ENCODE measurements around the gene DAB2IP.
A peak's percentile ranks its signal among the peaks of the same experiment; 100 is the strongest.

DAB2IP gene

GRCh38 chr9:121782514-121783110, 131.2 kb downstream of the DAB2IP start:
- Histone ChIP-seq H3K4me1 (ENCODE audit: control insufficient read depth, insufficient read depth, low read length) (peaks cover 67% of the 10 kb centered on the region), H3K27me3 (ENCODE audit: control insufficient read depth, insufficient read depth, low read length, poor library complexity, severe bottlenecking) (no peaks in the 10 kb centered on the region), H3K9me3 (ENCODE audit: control insufficient read depth, low read length) (no peaks in the 10 kb centered on the region), H3K4me3 (ENCODE audit: insufficient read depth, low read depth, low read length) (no peak overlapping the region), H3K36me3 (ENCODE audit: control insufficient read depth, insufficient read depth, low read length) (peaks cover 16% of the 10 kb centered on the region), H3K27ac (ENCODE audit: insufficient read depth, low read depth, low read length, poor library complexity, severe bottlenecking) (no peak overlapping the region)
- 94 to 96% methylated on average over 17 of the region's 17 CpGs for WGBS, 2 experiments

- 73 to 84% methylated on average over 2 of the region's 2 CpGs for WGBS, 2 experiments
- H3K4me3 ChIP-seq (ENCODE audit: insufficient read depth, low read depth, low read length): no peak overlapping the region
- H3K9me3 ChIP-seq (ENCODE audit: control insufficient read depth, low read length): no peaks in the 10 kb centered on the region
- H3K4me1 ChIP-seq (ENCODE audit: control insufficient read depth, insufficient read depth, low read length): peaks cover 67% of the 10 kb centered on the region
- H3K27ac ChIP-seq (ENCODE audit: insufficient read depth, low read depth, low read length, poor library complexity, severe bottlenecking): peak overlapping the region; percentile 65
- peaks cover 11% of the 10 kb centered on the region for H3K36me3 ChIP-seq (ENCODE audit: control insufficient read depth, insufficient read depth, low read length)
- no peaks in the 10 kb centered on the region for H3K27me3 ChIP-seq (ENCODE audit: control insufficient read depth, insufficient read depth, low read length, poor library complexity, severe bottlenecking)
Measured at GRCh38 chr9:121783111-121783510, 131.7 kb downstream of the DAB2IP start.

- H3K36me3 ChIP-seq (ENCODE audit: control insufficient read depth, insufficient read depth, low read length): peaks cover 10% of the 10 kb centered on the region
- H3K9me3 ChIP-seq (ENCODE audit: control insufficient read depth, low read length): no peaks in the 10 kb centered on the region
- H3K4me3 ChIP-seq (ENCODE audit: insufficient read depth, low read depth, low read length): no peak overlapping the region
- peaks cover 67% of the 10 kb centered on the region for H3K4me1 ChIP-seq (ENCODE audit: control insufficient read depth, insufficient read depth, low read length)
- H3K27ac ChIP-seq (ENCODE audit: insufficient read depth, low read depth, low read length, poor library complexity, severe bottlenecking): peak overlapping the region; percentile 65
- 61 to 64% methylated on average over 26 of the region's 26 CpGs for WGBS, 2 experiments
- H3K27me3 ChIP-seq (ENCODE audit: control insufficient read depth, insufficient read depth, low read length, poor library complexity, severe bottlenecking): no peaks in the 10 kb centered on the region
Measured at GRCh38 chr9:121783521-121784507, 132.4 kb downstream of the DAB2IP start.

GRCh38 chr9:121784731-121785411, 133.4 kb downstream of the DAB2IP start:
- peaks cover 10% of the 10 kb centered on the region for H3K36me3 ChIP-seq (ENCODE audit: control insufficient read depth, insufficient read depth, low read length)
- H3K4me3 ChIP-seq (ENCODE audit: insufficient read depth, low read depth, low read length): no peak overlapping the region
- H3K9me3 ChIP-seq (ENCODE audit: control insufficient read depth, low read length): no peaks in the 10 kb centered on the region
- peaks cover 59% of the 10 kb centered on the region for H3K4me1 ChIP-seq (ENCODE audit: control insufficient read depth, insufficient read depth, low read length)
- no peaks in the 10 kb centered on the region for H3K27me3 ChIP-seq (ENCODE audit: control insufficient read depth, insufficient read depth, low read length, poor library complexity, severe bottlenecking)
- no peak overlapping the region for H3K27ac ChIP-seq (ENCODE audit: insufficient read depth, low read depth, low read length, poor library complexity, severe bottlenecking)
- WGBS, 2 experiments: 71 to 72% methylated on average over 16 to 17 of the region's 17 CpGs

- H3K36me3 ChIP-seq (ENCODE audit: control insufficient read depth, insufficient read depth, low read length): peaks cover 10% of the 10 kb centered on the region
- H3K27me3 ChIP-seq (ENCODE audit: control insufficient read depth, insufficient read depth, low read length, poor library complexity, severe bottlenecking): no peaks in the 10 kb centered on the region
- 92 to 93% methylated on average over 11 of the region's 11 CpGs for WGBS, 2 experiments
- H3K27ac ChIP-seq (ENCODE audit: insufficient read depth, low read depth, low read length, poor library complexity, severe bottlenecking): no peak overlapping the region
- H3K4me1 ChIP-seq (ENCODE audit: control insufficient read depth, insufficient read depth, low read length): peaks cover 49% of the 10 kb centered on the region
- no peaks in the 10 kb centered on the region for H3K9me3 ChIP-seq (ENCODE audit: control insufficient read depth, low read length)
- no peak overlapping the region for H3K4me3 ChIP-seq (ENCODE audit: insufficient read depth, low read depth, low read length)
Measured at GRCh38 chr9:121785673-121786542, 134.5 kb downstream of the DAB2IP start.

GRCh38 chr9:121786543-121786948, 135.1 kb downstream of the DAB2IP start:
- Histone ChIP-seq H3K4me1 (ENCODE audit: control insufficient read depth, insufficient read depth, low read length) (peaks cover 45% of the 10 kb centered on the region), H3K27ac (ENCODE audit: insufficient read depth, low read depth, low read length, poor library complexity, severe bottlenecking) (no peak overlapping the region), H3K9me3 (ENCODE audit: control insufficient read depth, low read length) (no peaks in the 10 kb centered on the region), H3K27me3 (ENCODE audit: control insufficient read depth, insufficient read depth, low read length, poor library complexity, severe bottlenecking) (no peaks in the 10 kb centered on the region), H3K4me3 (ENCODE audit: insufficient read depth, low read depth, low read length) (no peak overlapping the region), H3K36me3 (ENCODE audit: control insufficient read depth, insufficient read depth, low read length) (peaks cover 6% of the 10 kb centered on the region)
- 91 to 94% methylated on average over 5 of the region's 5 CpGs for WGBS, 2 experiments

GRCh38 chr9:121786998-121787422, 135.6 kb downstream of the DAB2IP start:
- Histone ChIP-seq H3K36me3 (ENCODE audit: control insufficient read depth, insufficient read depth, low read length) (peaks cover 6% of the 10 kb centered on the region), H3K9me3 (ENCODE audit: control insufficient read depth, low read length) (no peaks in the 10 kb centered on the region), H3K4me1 (ENCODE audit: control insufficient read depth, insufficient read depth, low read length) (peaks cover 45% of the 10 kb centered on the region), H3K27me3 (ENCODE audit: control insufficient read depth, insufficient read depth, low read length, poor library complexity, severe bottlenecking) (no peaks in the 10 kb centered on the region), H3K4me3 (ENCODE audit: insufficient read depth, low read depth, low read length) (no peak overlapping the region), H3K27ac (ENCODE audit: insufficient read depth, low read depth, low read length, poor library complexity, severe bottlenecking) (no peak overlapping the region)
- WGBS, 2 experiments: 82 to 83% methylated on average over 8 of the region's 8 CpGs

- Histone ChIP-seq H3K36me3 (ENCODE audit: control insufficient read depth, insufficient read depth, low read length) (no peaks in the 10 kb centered on the region), H3K4me3 (ENCODE audit: insufficient read depth, low read depth, low read length) (no peak overlapping the region), H3K4me1 (ENCODE audit: control insufficient read depth, insufficient read depth, low read length) (peaks cover 32% of the 10 kb centered on the region), H3K9me3 (ENCODE audit: control insufficient read depth, low read length) (no peaks in the 10 kb centered on the region), H3K27me3 (ENCODE audit: control insufficient read depth, insufficient read depth, low read length, poor library complexity, severe bottlenecking) (no peaks in the 10 kb centered on the region), H3K27ac (ENCODE audit: insufficient read depth, low read depth, low read length, poor library complexity, severe bottlenecking) (no peak overlapping the region)
- WGBS, 2 experiments: 82 to 89% methylated on average over 15 of the region's 15 CpGs
Measured at GRCh38 chr9:121788686-121789366, 137.4 kb downstream of the DAB2IP start.

- Histone ChIP-seq H3K27me3 (ENCODE audit: control insufficient read depth, insufficient read depth, low read length, poor library complexity, severe bottlenecking) (no peaks in the 10 kb centered on the region), H3K9me3 (ENCODE audit: control insufficient read depth, low read length) (no peaks in the 10 kb centered on the region), H3K4me3 (ENCODE audit: insufficient read depth, low read depth, low read length) (no peak overlapping the region), H3K4me1 (ENCODE audit: control insufficient read depth, insufficient read depth, low read length) (peaks cover 13% of the 10 kb centered on the region), H3K27ac (ENCODE audit: insufficient read depth, low read depth, low read length, poor library complexity, severe bottlenecking) (no peak overlapping the region), H3K36me3 (ENCODE audit: control insufficient read depth, insufficient read depth, low read length) (no peaks in the 10 kb centered on the region)
- 90 to 92% methylated on average over 14 of the region's 14 CpGs for WGBS, 2 experiments
Measured at GRCh38 chr9:121790841-121791240, 139.4 kb downstream of the DAB2IP start.

All from ectodermal cell (in vitro differentiated cells).